Activated B cell treated with CpG ODN at 0.5 μM for 24 hours (primary cell): Measurements from ENCODE around the gene MYORG. TPM values are rescaled to one million over a fixed set of nuclear protein-coding genes. Genes with fewer than 3 reads are reported as not detected.

Experiments
- ATAC-seq: fragments of 200-7000 bp; cut with Tn5 transposase; one replicate; pipeline ENCODE4 v1.10.0; 2021; ENCODE audit warnings: low read depth, mild to moderate bottlenecking, moderate library complexity
- CTCF ChIA-PET: fragments of 350-600 bp; sonication (Branson Sonifier 250); formaldehyde crosslinking; loops from one replicate; lab custom pipeline; 2021; ENCODE audit warnings: antibody characterized with exemption; lab: Charles Lee
- POLR2A ChIA-PET: fragments of 350-600 bp; sonication (Branson Sonifier 250); formaldehyde crosslinking; loops from one replicate; lab custom pipeline; 2021; ENCODE audit warnings: antibody characterized with exemption; lab: Charles Lee
- DNase-seq: peaks from one replicate; pipeline ENCODE4 v3.0.0; 2022
- H3K27ac Mint-ChIP-seq: one replicate; pipeline ENCODE4 v1.8.0; 2020; ENCODE audit warnings: mixed read lengths
- H3K27me3 Mint-ChIP-seq: one replicate; pipeline ENCODE4 v1.8.0; 2021; ENCODE audit warnings: mixed read lengths
- H3K36me3 Mint-ChIP-seq: one replicate; pipeline ENCODE4 v1.8.0; 2021; ENCODE audit warnings: low read depth, mixed read lengths
- H3K4me1 Mint-ChIP-seq: one replicate; pipeline ENCODE4 v1.8.0; 2021; ENCODE audit warnings: mixed read lengths
- H3K4me3 Mint-ChIP-seq: one replicate; pipeline ENCODE4 v1.8.0; 2020; ENCODE audit warnings: mild to moderate bottlenecking, mixed read lengths
- H3K9me3 Mint-ChIP-seq: one replicate; pipeline ENCODE4 v1.8.0; 2020; ENCODE audit warnings: mixed read lengths
- intact Hi-C: fragments of 100-400 bp; cut with micrococcal nuclease; formaldehyde crosslinking; loops from one replicate; pipeline ENCODE4 v1.15.1; 2024
- total RNA-seq: library from RNA; stranded (reverse); gene quantifications from 2 replicates; pipeline ENCODE4 v1.2.3, GENCODE V29; 2022
- TF ChIP-seq, protein P1 (sequence below): fragments of 200-600 bp; IDR thresholded peaks from one replicate; pipeline ENCODE4 v1.8.0; 2022; ENCODE audit warnings: antibody characterized with exemption, mild to moderate bottlenecking

Gene MYORG
- total RNA-seq, 1 donor from 2014 or later: 0.24 TPM

DNA sequence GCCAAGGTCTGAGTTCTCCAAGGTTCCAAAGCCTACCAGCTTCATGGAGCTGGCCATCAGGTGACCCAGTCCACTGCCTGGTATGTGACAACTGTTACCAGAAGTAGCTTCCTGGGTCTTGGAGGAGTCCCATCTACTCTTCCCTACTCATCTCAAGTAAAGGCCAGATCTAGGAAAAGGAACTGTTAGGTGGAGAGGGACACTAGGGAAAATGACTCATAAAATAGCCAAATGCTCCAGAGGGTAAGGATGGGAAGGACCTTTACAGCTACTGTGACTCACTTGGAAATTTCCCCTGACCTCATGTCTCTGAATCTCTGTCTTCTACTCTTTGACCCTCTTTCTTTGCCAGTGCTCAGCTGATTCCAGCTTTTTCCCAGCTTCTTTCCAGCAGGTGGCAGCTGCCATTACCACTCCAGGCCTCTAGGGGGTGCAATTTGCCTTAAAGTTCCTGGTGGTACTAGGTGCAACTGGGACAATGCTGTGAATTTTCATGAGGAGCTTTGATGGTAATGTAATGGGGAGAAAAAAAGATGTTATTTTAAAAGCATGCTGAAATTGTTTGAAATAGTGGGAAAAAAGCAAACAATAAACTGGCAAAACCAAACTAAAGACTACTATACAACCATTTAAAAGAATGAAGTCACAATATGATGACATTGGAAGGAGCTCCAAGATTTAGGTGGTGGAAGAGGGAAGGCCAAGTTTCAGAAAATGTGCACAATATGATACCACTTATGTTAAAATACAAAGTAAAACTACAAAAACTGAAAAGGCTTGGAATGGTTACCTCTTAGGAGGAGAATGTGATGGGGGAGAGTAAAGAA lies 27.1 kb upstream of the MYORG start:
- POLR2A ChIA-PET: no interaction called here
- Mint-ChIP-seq H3K27ac (no peak overlapping the region), H3K36me3 (peaks cover 25% of the 10 kb centered on the region), H3K9me3 (no peaks in the 10 kb centered on the region), H3K4me3 (no peak overlapping the region), H3K4me1 (no peaks in the 10 kb centered on the region), H3K27me3 (no peaks in the 10 kb centered on the region)
- CTCF ChIA-PET: interaction anchor here (0.6 to 2.7 kb wide), 29 partner anchors 9 to 299 kb away, joined by 3 to 28 read pairs (median 4); partner anchors contain the start of gene MYORG
- ATAC-seq (peak; percentile 56), DNase-seq (no peak)
- TF ChIP-seq, protein P1, sequence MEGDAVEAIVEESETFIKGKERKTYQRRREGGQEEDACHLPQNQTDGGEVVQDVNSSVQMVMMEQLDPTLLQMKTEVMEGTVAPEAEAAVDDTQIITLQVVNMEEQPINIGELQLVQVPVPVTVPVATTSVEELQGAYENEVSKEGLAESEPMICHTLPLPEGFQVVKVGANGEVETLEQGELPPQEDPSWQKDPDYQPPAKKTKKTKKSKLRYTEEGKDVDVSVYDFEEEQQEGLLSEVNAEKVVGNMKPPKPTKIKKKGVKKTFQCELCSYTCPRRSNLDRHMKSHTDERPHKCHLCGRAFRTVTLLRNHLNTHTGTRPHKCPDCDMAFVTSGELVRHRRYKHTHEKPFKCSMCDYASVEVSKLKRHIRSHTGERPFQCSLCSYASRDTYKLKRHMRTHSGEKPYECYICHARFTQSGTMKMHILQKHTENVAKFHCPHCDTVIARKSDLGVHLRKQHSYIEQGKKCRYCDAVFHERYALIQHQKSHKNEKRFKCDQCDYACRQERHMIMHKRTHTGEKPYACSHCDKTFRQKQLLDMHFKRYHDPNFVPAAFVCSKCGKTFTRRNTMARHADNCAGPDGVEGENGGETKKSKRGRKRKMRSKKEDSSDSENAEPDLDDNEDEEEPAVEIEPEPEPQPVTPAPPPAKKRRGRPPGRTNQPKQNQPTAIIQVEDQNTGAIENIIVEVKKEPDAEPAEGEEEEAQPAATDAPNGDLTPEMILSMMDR: peak; percentile 99
- intact Hi-C loops: loop anchor here (1.0 kb wide), 4 partner anchors 97 to 231 kb away; no protein-coding TSS in a partner anchor

DNA sequence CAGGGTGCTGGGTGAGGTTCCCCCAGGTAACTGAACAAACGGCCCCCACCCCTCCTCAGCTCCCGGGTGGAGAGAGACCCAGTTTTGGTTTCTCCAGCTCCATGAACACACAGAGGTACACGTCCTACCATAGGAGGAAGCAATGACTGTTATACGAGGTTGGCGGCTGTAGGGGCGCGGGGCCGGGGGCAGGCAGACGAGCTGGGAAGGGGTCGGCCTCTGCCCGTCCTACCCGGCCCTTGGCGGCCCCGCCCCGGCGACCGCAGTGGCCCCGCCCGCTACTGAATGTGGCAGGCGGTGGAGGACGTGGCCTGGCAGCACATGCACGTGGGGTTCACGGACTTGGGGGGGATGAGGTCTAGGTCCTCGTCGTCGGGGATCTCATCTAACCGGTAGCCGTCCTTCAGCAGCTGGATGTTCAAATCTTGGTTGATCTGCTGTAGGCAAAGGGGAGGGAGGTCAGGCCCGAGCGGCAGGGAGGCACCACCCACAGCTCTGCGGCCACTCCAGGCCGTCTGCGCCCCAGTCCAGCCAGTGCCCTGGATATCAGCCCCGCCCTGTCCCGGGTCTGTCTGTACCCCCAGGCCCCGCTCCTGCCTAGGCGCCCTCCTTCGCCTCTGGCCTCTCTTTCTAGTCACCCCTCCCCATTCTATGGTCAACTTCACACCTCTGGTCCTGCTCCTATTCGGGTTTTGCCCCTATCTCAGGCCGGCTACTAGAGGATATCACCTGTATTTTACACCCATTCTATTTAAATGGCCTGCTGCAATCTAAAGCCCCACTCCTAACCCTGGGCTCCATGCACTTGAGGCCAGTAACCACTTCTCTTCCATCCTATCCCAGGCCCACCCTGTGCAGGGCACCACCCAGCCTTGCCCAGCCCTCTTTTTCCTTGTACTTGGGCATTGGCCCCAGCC lies 24.2 kb upstream of the MYORG start:
- no peak for ATAC-seq
- H3K4me3 Mint-ChIP-seq: no peak overlapping the region
- no peaks in the 10 kb centered on the region for H3K4me1 Mint-ChIP-seq
- CTCF ChIA-PET: no interaction called here
- peaks cover 25% of the 10 kb centered on the region for H3K36me3 Mint-ChIP-seq
- no peaks in the 10 kb centered on the region for H3K9me3 Mint-ChIP-seq
- TF ChIP-seq, protein P1: no peak
- H3K27ac Mint-ChIP-seq: no peak overlapping the region
- H3K27me3 Mint-ChIP-seq: no peaks in the 10 kb centered on the region
- no peak for DNase-seq
- POLR2A ChIA-PET: interaction anchor here (0.6 kb wide), 1 partner anchor 8 kb away, joined by 4 read pairs; no protein-coding TSS in a partner anchor
- intact Hi-C loops: no loop called here

DNA sequence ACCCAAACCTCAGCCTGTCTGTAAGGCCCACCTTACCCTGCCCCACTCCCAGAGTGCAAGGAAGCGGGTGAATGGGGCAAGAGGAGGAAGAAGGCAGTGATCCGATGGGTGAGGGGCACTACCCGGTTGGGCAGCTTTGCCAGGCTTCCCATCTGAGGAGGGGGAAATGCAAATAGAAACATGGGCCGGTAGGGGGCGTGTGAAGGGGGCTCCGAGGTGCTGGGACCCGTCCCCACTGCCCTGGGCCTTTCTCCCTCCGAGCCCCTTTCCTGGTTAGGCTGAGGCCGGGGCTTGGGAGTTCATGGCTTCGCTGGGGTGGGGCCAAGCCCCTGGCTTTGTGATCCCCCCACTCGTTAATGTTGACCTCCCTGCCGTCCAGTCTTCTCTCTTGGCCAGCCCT lies 23.6 kb upstream of the MYORG start:
- Mint-ChIP-seq H3K27me3 (no peaks in the 10 kb centered on the region), H3K4me3 (no peak overlapping the region), H3K27ac (no peak overlapping the region), H3K4me1 (no peaks in the 10 kb centered on the region), H3K9me3 (no peaks in the 10 kb centered on the region), H3K36me3 (peaks cover 25% of the 10 kb centered on the region)
- ChIA-PET POLR2A (no interaction called here), CTCF (no interaction called here)
- intact Hi-C loops: no loop called here
- no peak for ATAC-seq
- DNase-seq: no peak
- TF ChIP-seq, protein P1: no peak

DNA sequence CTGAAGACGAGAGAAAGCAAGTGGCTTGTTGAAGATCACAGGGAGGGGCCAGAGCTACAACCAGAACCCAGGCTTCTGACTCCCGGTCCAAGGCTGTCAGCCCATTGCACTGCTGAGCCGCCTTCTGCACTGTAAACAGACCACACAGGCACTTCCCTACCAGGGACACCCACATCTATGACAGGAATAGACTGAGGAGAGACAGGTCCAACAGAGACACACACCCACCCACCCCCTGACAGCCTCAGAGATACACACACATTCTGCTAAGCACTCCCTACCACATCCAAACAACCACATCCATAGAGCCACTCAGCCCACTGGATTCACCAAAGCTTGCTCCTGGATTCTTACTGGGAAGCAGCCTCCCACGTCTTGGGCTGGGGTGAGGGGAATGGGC lies 23.0 kb upstream of the MYORG start:
- Mint-ChIP-seq H3K4me3 (no peak overlapping the region), H3K36me3 (peaks cover 25% of the 10 kb centered on the region), H3K27ac (no peak overlapping the region), H3K9me3 (no peaks in the 10 kb centered on the region), H3K4me1 (no peaks in the 10 kb centered on the region), H3K27me3 (no peaks in the 10 kb centered on the region)
- intact Hi-C loops: no loop called here
- ATAC-seq: no peak
- TF ChIP-seq, protein P1: no peak
- no peak for DNase-seq
- POLR2A ChIA-PET: no interaction called here
- CTCF ChIA-PET: no interaction called here

DNA sequence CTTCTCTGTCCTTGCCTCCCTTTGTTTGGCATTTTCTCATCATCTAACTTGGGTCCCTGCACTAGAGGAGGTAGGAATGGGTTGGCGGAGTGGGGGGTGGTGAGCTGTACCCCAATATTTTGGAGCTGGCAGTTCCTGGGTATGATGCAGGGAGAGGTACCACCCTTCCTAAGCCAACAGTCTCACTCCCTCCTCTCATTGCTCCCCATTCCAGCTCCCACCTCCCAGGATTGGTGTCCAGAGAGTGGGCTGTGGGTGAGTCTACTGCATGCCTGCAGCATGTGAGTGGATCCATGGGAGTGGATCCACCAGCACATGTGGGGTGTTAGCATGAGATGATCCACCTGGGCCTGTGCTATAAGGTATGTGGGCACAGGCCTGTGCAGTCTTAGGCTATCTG lies 22.2 kb upstream of the MYORG start:
- Mint-ChIP-seq H3K27me3 (no peaks in the 10 kb centered on the region), H3K9me3 (no peaks in the 10 kb centered on the region), H3K27ac (no peak overlapping the region), H3K4me3 (no peak overlapping the region), H3K36me3 (peaks cover 24% of the 10 kb centered on the region), H3K4me1 (no peaks in the 10 kb centered on the region)
- ATAC-seq (no peak), DNase-seq (no peak)
- intact Hi-C loops: no loop called here
- TF ChIP-seq, protein P1: no peak
- POLR2A ChIA-PET: no interaction called here
- CTCF ChIA-PET: no interaction called here
